CD14-positive monocyte (primary cell): ENCODE data around the gene MKRN2OS. TPM values are rescaled to one million over a fixed set of nuclear protein-coding genes. Genes with fewer than 3 reads are reported as not detected.

Experiments used
- DNase-seq, 3 donors: peaks; one replicate each; pipeline ENCODE4 v3.0.0-alpha.2; 2011 to 2022
- H2AFZ ChIP-seq: 2 replicates; pipeline ENCODE4 v1.6.0; 2012; ENCODE audit warnings: mild to moderate bottlenecking, low read depth, low read length, inconsistent platforms; ENCODE audit not compliant: insufficient read depth, poor library complexity, severe bottlenecking
- H3K27ac ChIP-seq, 2 donors: 1 replicate in 1 of 2; 2 replicates in 1 of 2; pipeline ENCODE4 v1.5.1; 2012 to 2013; ENCODE audit warnings: low read length in 2 of 2, control low read depth in 1 of 2, inconsistent platforms in 1 of 2, low read depth in 1 of 2, mild to moderate bottlenecking in 1 of 2
- H3K27me3 ChIP-seq, 2 donors: one replicate each; pipeline versions ENCODE4 v1.6.0 to v1.6.1; 2011 to 2013; ENCODE audit warnings: low read length in 2 of 2; ENCODE audit not compliant: control insufficient read depth in 2 of 2, insufficient read depth in 2 of 2
- H3K36me3 ChIP-seq, 2 donors: replicated peaks in 1 of 2; 1 replicate in 1 of 2; 2 replicates in 1 of 2; pipeline versions ENCODE4 v1.5.1 to v1.6.1; 2012 to 2013; ENCODE audit warnings: low read length in 2 of 2, control low read depth in 1 of 2, inconsistent platforms in 1 of 2, mild to moderate bottlenecking in 1 of 2; ENCODE audit not compliant: insufficient read depth in 2 of 2, control insufficient read depth in 1 of 2
- H3K4me1 ChIP-seq, 2 donors: 1 replicate in 1 of 2; 2 replicates in 1 of 2; pipeline versions ENCODE4 v1.5.1 to v1.6.1; 2012 to 2013; ENCODE audit warnings: low read length in 2 of 2, control low read depth in 1 of 2, inconsistent platforms in 1 of 2, mild to moderate bottlenecking in 1 of 2, moderate library complexity in 1 of 2; ENCODE audit not compliant: insufficient read depth in 2 of 2, control insufficient read depth in 1 of 2
- H3K4me2 ChIP-seq: replicated peaks from 2 replicates; pipeline ENCODE3; 2012; ENCODE audit warnings: low read length, moderate library complexity, mild to moderate bottlenecking; ENCODE audit not compliant: poor library complexity, severe bottlenecking; ENCODE audit errors: extremely low read depth
- H3K4me3 ChIP-seq, 3 experiments: fragments of 200-600 bp in 1 of 3; sonication (generic) in 1 of 3; replicated peaks in 1 of 3; 1 replicate in 2 of 3; 2 replicates in 1 of 3; pipeline ENCODE4 v1.5.1; 2011 to 2013; ENCODE audit warnings: low read length in 3 of 3, mild to moderate bottlenecking in 3 of 3, control low read depth in 2 of 3, low read depth in 2 of 3, inconsistent platforms in 1 of 3, moderate library complexity in 1 of 3
- H3K79me2 ChIP-seq: 2 replicates; pipeline ENCODE4 v1.6.0; 2012; ENCODE audit warnings: mild to moderate bottlenecking, control low read depth, inconsistent platforms, low read length, moderate library complexity; ENCODE audit not compliant: insufficient read depth
- H3K9ac ChIP-seq: 2 replicates; pipeline ENCODE4 v1.6.0; 2017; ENCODE audit warnings: low read length, mild to moderate bottlenecking; ENCODE audit not compliant: insufficient read depth, poor library complexity, severe bottlenecking
- H3K9me3 ChIP-seq, 2 donors: replicated peaks in 1 of 2; 1 replicate in 1 of 2; 2 replicates in 1 of 2; pipeline versions ENCODE4 v1.5.1 to v1.6.1; 2012 to 2013; ENCODE audit warnings: low read length in 2 of 2, control low read depth in 1 of 2; ENCODE audit not compliant: control insufficient read depth in 1 of 2, insufficient read depth in 1 of 2
- H4K20me1 ChIP-seq: 2 replicates; pipeline ENCODE4 v1.6.0; 2012; ENCODE audit warnings: mild to moderate bottlenecking, low read length, control low read depth, moderate library complexity; ENCODE audit not compliant: insufficient read depth
- H3K27ac Mint-ChIP-seq, 7 donors: one replicate each; pipeline ENCODE4 v1.8.0; 2020; ENCODE audit warnings: mild to moderate bottlenecking in 7 of 7, mixed read lengths in 7 of 7, moderate library complexity in 6 of 7, inconsistent platforms in 2 of 7
- H3K27me3 Mint-ChIP-seq, 3 donors: one replicate each; pipeline ENCODE4 v1.8.0; 2021 to 2022; ENCODE audit warnings: low read depth in 3 of 3, mild to moderate bottlenecking in 3 of 3, mixed read lengths in 3 of 3, moderate library complexity in 3 of 3, inconsistent platforms in 1 of 3
- H3K36me3 Mint-ChIP-seq, 2 donors: one replicate each; pipeline ENCODE4 v1.8.0; 2020; ENCODE audit warnings: mixed read lengths in 2 of 2, inconsistent platforms in 1 of 2, mild to moderate bottlenecking in 1 of 2
- H3K4me1 Mint-ChIP-seq: one replicate; pipeline ENCODE4 v1.8.0; 2020; ENCODE audit warnings: mild to moderate bottlenecking, mixed read lengths
- H3K4me3 Mint-ChIP-seq, 2 donors: one replicate each; pipeline ENCODE4 v1.8.0; 2020; ENCODE audit warnings: mild to moderate bottlenecking in 2 of 2, mixed read lengths in 2 of 2, moderate library complexity in 1 of 2
- H3K9me3 Mint-ChIP-seq, 7 donors: one replicate each; pipeline ENCODE4 v1.8.0; 2020 to 2022; ENCODE audit warnings: mixed read lengths in 7 of 7, mild to moderate bottlenecking in 6 of 7, moderate library complexity in 6 of 7, inconsistent platforms in 2 of 7
- CTCF ChIP-seq: fragments of 200-600 bp; IDR thresholded peaks from one replicate; pipeline ENCODE4 v1.8.0; 2022; ENCODE audit warnings: antibody characterized with exemption, mild to moderate bottlenecking
- WGBS: methylation state at CpG from one replicate; pipeline ENCODE4 v1.1.5; 2013; ENCODE audit warnings: missing lambda C conversion rate; ENCODE audit not compliant: insufficient coverage; 5-methylcytosine and 5-hydroxymethylcytosine counted together
- intact Hi-C, 2 donors: fragments of 100-400 bp; cut with micrococcal nuclease; formaldehyde crosslinking; loops; one replicate each; pipeline versions ENCODE4 v1.15.0 to v1.15.1; 2023
- polyA plus RNA-seq, 3 donors: library from polyadenylated mRNA; depleted of rRNA in 1 of 3; unstranded in 2 of 3; stranded (reverse) in 1 of 3; fragments of 300-500 nt in 2 of 3; fragments of >200 nt in 1 of 3; fragmentation: Illumina TruSeq in 2 of 3; gene quantifications; 1 replicate in 2 of 3; 2 replicates in 1 of 3; pipeline ENCODE4 v1.2.3, GENCODE V29; 2012 to 2021

MKRN2OS gene
- polyA plus RNA-seq, 3 donors: not detected

GRCh38 chr3:12571986-12572385 is 26.7 kb upstream of the MKRN2OS start:
- Histone ChIP-seq H3K4me3 (no peak overlapping the region), H3K4me1 (no peaks in the 10 kb centered on the region), H3K27ac (no peak overlapping the region), H4K20me1 (peaks cover 18% of the 10 kb centered on the region), H3K4me2 (no peak overlapping the region), H3K9ac (no peak overlapping the region), H3K9me3 (no peaks in the 10 kb centered on the region), H3K79me2 (peaks cover 15% of the 10 kb centered on the region), H2AFZ (no peak overlapping the region), H3K36me3 (peaks cover 72 to 93% of the 10 kb centered on the region in 2 donors), H3K27me3 (no peaks in the 10 kb centered on the region)
- no peak for TF ChIP-seq CTCF
- peaks cover 6% of the 10 kb centered on the region for H3K4me1 Mint-ChIP-seq
- over 99% methylated on average over 11 of the region's 11 CpGs for WGBS
- peak overlapping the region in 1 of 7 donors; percentile 20 for H3K27ac Mint-ChIP-seq
- intact Hi-C loops: no loop called here
- no peak overlapping the region for H3K4me3 Mint-ChIP-seq
- peaks cover 0 to under 1% (median 0%) of the 10 kb centered on the region in 7 donors for H3K9me3 Mint-ChIP-seq
- peaks cover 74 to 88% of the 10 kb centered on the region in 2 donors for H3K36me3 Mint-ChIP-seq
- DNase-seq: no peak
- no peaks in the 10 kb centered on the region for H3K27me3 Mint-ChIP-seq

GRCh38 chr3:12569836-12570235 is 24.5 kb upstream of the MKRN2OS start:
- H3K4me1 ChIP-seq: no peaks in the 10 kb centered on the region
- H3K9me3 ChIP-seq: peaks cover 0 to 5% of the 10 kb centered on the region in 2 donors
- H3K36me3 Mint-ChIP-seq: peaks cover 65 to 82% of the 10 kb centered on the region in 2 donors
- no peak for TF ChIP-seq CTCF
- peaks cover 51 to 76% of the 10 kb centered on the region in 2 donors for H3K36me3 ChIP-seq
- H3K9me3 Mint-ChIP-seq: peaks cover 0 to 18% (median 6%) of the 10 kb centered on the region in 7 donors
- no peak overlapping the region for H3K4me3 Mint-ChIP-seq
- H3K27me3 Mint-ChIP-seq: no peaks in the 10 kb centered on the region
- H3K4me3 ChIP-seq: no peak overlapping the region
- peaks cover 37% of the 10 kb centered on the region for H3K79me2 ChIP-seq
- H3K27me3 ChIP-seq: no peaks in the 10 kb centered on the region
- H3K27ac Mint-ChIP-seq: peak overlapping the region in 1 of 7 donors; percentile 44
- H3K27ac ChIP-seq: no peak overlapping the region
- H2AFZ ChIP-seq: no peak overlapping the region
- no peak overlapping the region for H3K9ac ChIP-seq
- peaks cover 6% of the 10 kb centered on the region for H3K4me1 Mint-ChIP-seq
- H3K4me2 ChIP-seq: no peak overlapping the region
- intact Hi-C loops: no loop called here
- no peak for DNase-seq
- peaks cover 34% of the 10 kb centered on the region for H4K20me1 ChIP-seq
- 100% methylated on average over 1 of the region's 6 CpGs for WGBS
